GM19372 (cell line): ENCODE data around the gene SLC39A13.

Source experiments
- ATAC-seq: cut with Tn5 transposase; IDR thresholded peaks from one replicate; pipeline ENCODE4 v1.9.1; 2021; ENCODE audit warnings: mild to moderate bottlenecking, low read depth, moderate library complexity; ENCODE audit not compliant: unreplicated experiment

Gene SLC39A13

DNA sequence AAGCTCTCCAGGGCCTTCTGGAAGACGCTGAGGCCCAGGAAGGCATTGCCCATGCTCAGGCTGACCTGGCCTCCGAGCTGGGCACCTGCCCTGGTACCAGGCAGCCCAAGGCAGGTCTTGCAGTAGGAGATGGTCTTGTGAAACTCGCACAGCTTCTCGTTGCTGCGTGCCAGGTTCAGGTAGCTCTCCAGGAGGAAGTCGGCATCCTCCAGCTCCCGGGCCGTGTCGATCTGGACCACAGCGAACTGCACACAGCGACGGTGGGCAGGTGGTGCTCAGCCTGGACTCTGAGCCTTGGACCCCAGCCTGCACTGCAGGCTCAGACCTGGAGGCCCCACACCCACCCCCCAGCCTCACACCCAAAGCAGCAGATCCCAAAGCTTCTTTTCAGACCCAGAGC is 39.5 kb downstream of the SLC39A13 start:
- no peak for ATAC-seq

DNA sequence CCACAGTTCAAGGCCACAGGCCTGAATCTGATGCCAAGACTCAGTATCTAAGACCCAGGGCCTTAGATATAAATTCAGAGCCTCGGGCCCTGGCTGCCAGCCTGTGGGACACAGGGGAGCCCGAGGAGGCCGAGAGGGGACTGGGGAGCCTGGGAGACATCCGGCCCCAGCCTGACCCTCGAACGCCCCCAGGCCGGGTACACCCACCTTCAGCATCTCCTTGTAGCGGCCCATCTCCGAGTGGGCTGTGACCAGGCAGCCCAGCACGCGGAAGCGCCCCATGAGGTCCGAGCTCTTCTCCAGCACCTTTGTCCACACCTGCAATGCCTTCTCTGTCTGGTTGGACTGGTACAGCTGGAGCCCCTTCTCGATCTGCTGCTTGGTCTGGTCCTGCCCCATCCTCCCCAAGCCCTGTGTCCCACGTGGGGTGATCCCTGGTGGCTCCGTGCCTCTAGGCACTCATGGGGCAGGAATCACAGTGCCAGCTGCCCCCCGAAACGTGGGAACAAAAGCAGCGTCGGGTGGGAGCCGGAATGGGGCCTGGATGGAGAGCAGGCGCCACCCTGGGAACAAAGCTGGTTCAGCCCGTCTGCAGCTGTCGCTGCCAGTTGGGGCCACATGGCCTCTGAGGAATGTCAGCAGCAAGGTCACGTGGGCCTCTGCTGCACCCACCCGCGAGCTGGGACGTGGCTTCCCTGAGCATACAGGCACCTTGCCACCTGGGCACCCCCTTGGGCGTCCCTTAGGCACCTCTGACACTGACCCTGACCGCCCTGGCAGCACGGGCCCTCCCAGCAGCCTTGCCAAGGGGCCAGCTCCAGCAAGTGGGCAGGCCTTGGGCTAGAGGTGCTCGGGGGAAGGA is 40.4 kb downstream of the SLC39A13 start, which contains the start of gene RAPSN:
Gene RAPSN (minus strand): TSS at position 571 of the 862 bp plus-strand sequence. CDS start 172 bp downstream, at position 399.
- ATAC-seq, result no peak

DNA sequence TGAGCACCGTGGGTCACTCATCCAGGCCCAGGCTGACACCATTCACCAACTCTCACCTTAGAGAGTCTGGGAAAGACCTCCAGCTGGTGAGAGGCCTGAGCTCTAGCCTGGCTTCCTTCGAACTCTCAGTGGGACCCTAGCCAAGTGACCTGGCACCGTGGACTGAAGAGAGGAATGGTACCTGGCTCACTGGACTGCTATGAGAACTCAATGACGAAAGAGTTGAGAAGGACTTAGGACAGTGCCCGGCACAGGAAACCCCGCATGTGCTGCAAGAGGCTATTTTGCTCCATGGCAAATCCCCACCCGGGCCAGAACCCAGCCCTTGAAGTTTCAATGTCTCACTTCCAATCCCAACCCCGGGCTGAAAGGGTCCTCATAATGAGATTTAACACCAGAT is 41.2 kb downstream of the SLC39A13 start:
- no peak for ATAC-seq

DNA sequence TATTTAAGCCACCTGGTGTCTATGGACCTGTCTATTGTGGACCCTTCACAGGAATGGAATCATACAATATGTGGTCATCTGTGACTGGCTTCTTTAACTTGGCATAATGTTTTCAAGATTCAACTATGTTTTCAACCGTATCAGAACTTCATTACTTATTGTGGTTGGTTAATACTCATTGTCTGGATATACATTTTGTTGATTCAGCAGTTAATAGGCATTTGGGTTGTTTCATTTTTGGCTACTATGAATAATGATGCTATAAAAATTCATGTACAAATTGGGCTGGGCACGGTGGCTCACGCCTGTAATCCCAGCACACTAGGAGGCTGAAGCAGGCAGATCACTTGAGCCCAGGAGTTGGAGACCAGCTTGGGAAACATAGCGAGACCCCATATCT is 43.0 kb downstream of the SLC39A13 start:
- ATAC-seq, result no peak

GRCh38 chr11:47451990-47452389 is 43.6 kb downstream of the SLC39A13 start:
- no peak for ATAC-seq

DNA sequence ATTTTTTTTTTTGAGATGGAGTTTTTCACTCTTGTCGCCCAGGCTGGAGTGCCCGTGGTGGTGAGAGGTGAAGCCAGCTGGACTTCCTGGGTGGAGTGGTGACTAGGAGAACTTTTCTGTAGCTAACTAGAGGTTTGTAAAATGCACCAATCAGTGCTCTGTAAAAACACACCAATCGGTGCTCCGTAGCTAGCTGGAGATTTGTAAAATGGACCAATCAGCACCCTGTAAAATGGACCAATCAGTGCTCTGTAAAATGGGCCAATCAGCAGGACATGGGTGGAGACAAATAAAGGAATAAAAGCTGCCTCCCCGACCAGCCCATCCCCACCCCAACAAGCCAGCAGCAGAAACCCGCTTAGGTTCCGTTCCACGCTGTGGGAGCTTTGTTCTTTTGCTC is 45.0 kb downstream of the SLC39A13 start:
- no peak for ATAC-seq

DNA sequence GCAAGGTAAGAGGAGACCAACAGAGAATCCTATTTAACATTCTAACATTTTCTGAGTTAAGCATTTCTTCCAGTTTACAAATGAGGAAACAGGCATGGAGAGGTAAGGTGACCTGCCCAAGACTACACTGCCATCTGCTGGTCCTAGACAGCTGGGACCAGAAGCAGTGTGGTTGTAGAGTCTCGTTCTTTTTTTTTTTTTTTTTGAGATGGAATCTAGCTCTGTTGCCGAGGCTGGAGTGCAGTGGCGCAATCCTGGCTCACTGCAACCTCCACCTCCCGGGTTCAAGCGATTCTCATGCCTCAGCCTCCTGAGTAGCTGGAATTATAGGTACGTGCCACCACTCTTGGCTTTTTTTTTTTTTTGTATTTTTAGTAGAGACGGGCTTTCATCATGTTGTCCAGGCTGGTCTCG is 45.9 kb downstream of the SLC39A13 start:
- ATAC-seq, result peak; percentile 75

- ATAC-seq, result no peak
Observed at GRCh38 chr11:47460571-47461235, 52.3 kb downstream of the SLC39A13 start.

DNA sequence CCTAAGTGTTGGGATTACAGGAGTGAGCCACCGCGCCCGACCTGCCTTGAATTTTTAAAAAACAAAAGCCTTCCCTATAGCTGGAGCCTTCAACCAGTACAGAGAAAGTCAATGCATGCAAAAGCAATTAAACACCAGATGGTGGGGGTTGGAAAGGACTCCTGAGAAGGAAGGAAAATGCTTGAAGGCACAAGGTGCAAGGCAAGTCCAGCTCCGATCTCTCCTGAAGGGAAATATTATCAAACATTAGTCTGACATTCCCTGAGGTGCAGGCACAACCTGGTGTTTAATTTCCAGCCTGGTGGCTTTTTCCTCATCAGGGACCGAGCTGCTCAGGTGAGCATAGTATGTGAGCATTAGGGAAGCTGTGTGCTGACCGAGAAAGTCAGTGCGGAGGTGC is 53.5 kb downstream of the SLC39A13 start:
- ATAC-seq, result no peak

DNA sequence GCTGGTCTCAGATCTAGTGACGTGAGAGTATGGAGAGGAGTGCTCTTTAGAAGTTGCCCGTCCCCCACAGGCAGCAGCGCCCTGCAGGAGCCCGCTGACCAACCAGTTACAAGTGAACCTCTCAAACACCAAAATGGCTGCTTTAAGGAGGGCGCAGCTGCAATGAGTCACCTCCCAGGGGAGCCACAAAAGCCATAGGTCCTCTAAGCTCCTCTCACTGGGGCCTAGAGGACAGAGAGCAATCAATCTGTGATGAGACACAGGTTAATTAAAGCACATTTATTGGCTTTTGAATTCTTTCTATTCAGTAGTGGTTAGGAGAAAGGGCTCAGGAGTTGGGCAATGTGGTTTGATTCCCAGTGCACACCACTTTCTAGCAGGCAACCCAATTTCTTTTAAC is 56.1 kb downstream of the SLC39A13 start:
- no peak for ATAC-seq
